Measurements from ENCODE around the gene DCHS1.

The DCHS1 gene

GRCh38 chr11:6635082-6635932 is 20.3 kb downstream of the DCHS1 start:
- DNase-seq (ENCODE audit: low spot score): no peak
- no peak for TF ChIP-seq CTCF (IDR thresholded peaks at IDR 0.05; ENCODE audit: extremely low read depth, missing control alignments)

- no peak for DNase-seq (ENCODE audit: low spot score)
- TF ChIP-seq CTCF (IDR thresholded peaks at IDR 0.05; ENCODE audit: extremely low read depth, missing control alignments): no peak
Observed at GRCh38 chr11:6634534-6634933, 21.1 kb downstream of the DCHS1 start.

- DNase-seq (ENCODE audit: low spot score): no peak
- no peak for TF ChIP-seq CTCF (IDR thresholded peaks at IDR 0.05; ENCODE audit: extremely low read depth, missing control alignments)
Observed at GRCh38 chr11:6633422-6634408, 21.9 kb downstream of the DCHS1 start.

GRCh38 chr11:6632116-6633073 is 23.2 kb downstream of the DCHS1 start:
- TF ChIP-seq CTCF (IDR thresholded peaks at IDR 0.05; ENCODE audit: extremely low read depth, missing control alignments): no peak
- no peak for DNase-seq (ENCODE audit: low spot score)

- no peak for DNase-seq (ENCODE audit: low spot score)
- no peak for TF ChIP-seq CTCF (IDR thresholded peaks at IDR 0.05; ENCODE audit: extremely low read depth, missing control alignments)
Observed at GRCh38 chr11:6631361-6631890, 24.2 kb downstream of the DCHS1 start.

- no peak for TF ChIP-seq CTCF (IDR thresholded peaks at IDR 0.05; ENCODE audit: extremely low read depth, missing control alignments)
Observed at GRCh38 chr11:6630632-6631291, 24.8 kb downstream of the DCHS1 start.

More at GRCh38 chr11:6630632-6631291, 24.8 kb downstream of the DCHS1 start:
- no peak for DNase-seq (ENCODE audit: low spot score)

Data from GM20000 (cell line).